Raji (cell line): ENCODE data around the gene WDR27.

Experiments used
- POLR2A ChIP-seq: IDR thresholded peaks from 2 replicates; pipeline ENCODE4 v1.6.1; 2011; ENCODE audit warnings: low read depth, low read length, control low read depth; ENCODE audit not compliant: insufficient read depth

The WDR27 gene

DNA sequence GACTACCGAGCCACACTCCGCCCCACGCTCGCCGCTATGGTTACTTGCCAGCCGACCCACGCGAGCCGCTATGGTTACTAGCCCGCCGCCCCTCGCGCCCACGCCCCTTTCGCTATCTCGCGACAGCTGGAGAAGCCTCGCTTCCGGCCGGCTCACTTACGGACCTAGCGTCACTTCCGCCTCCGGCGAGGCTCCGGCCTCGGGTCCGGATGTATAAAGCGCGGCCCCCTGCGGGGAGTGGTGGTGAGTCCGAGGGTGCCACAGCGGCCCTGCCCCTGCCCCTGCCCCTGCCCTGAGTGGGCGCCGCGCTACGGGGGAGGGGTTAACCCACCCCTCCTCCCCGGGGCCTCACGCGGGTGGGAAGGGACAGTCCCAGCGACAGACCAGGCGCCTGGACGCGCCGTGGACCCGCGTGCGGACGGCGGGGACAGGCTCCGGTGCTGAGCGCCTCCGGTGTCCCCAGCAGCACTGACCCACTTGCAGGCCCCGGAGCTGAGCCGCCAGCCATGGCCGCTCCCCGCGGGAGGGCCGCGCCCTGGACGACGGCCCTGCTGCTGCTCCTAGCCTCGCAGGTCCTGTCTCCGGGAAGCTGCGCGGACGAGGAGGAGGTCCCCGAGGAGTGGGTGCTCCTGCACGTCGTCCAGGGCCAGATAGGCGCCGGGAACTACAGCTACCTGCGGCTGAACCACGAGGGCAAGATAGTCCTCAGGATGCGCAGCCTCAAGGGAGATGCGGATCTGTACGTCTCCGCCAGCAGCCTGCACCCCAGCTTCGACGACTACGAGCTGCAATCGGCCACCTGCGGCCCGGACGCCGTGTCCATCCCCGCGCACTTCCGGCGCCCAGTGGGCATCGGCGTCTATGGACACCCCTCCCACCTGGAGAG lies at the start of gene WDR27, which contains the start of gene C6orf120:
Gene WDR27, minus strand, starts transcription at position 76 of the 886 bp plus-strand sequence. CDS start 13,024 bp downstream, outside the sequence.
Gene C6orf120, plus strand, starts transcription at position 173 of the 886 bp plus-strand sequence. Its CDS starts 334 bp downstream, at position 507.
- TF ChIP-seq POLR2A: peak; percentile 90

GRCh38 chr6:169746556-169746955 lies 44.7 kb upstream of the WDR27 start:
- no peak for TF ChIP-seq POLR2A

DNA sequence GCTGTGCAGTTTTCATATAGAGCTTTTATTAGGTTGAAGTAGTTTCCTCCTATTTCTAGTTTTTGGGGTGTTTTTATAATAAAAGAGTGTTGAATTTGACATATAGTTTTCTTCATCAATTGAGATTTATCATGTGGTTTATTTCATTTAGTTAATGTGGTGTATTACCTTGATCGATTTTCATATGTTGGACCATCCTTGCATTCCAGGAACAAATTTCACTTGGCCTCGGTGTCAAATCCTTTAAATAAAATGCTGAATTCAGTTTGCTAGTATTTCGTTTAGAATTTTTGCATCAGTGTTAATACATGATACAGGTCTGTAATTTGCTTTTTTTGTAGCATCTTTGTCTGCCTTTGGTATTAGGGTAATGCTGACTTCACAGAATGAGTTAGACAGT lies 43.6 kb upstream of the WDR27 start:
- TF ChIP-seq POLR2A: no peak

DNA sequence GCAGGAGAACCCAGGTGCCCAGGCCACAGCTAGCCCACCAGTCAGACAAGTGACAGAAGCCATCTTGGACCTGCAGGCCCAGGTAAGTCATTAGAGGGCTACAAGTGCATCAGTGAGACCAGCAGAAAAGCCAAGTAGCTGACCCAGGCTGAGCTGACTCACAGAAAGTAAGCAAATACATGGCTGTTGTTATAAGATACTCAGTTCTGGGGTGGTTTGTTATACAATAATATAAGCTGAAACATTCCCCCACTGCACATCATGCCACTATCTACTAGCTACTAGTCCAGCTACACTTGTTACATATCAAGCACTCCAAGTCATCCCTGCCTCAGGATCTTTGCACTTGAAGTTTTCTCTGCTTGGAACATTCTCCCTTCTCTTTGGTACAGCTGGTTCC lies 39.5 kb upstream of the WDR27 start:
- no peak for TF ChIP-seq POLR2A

DNA sequence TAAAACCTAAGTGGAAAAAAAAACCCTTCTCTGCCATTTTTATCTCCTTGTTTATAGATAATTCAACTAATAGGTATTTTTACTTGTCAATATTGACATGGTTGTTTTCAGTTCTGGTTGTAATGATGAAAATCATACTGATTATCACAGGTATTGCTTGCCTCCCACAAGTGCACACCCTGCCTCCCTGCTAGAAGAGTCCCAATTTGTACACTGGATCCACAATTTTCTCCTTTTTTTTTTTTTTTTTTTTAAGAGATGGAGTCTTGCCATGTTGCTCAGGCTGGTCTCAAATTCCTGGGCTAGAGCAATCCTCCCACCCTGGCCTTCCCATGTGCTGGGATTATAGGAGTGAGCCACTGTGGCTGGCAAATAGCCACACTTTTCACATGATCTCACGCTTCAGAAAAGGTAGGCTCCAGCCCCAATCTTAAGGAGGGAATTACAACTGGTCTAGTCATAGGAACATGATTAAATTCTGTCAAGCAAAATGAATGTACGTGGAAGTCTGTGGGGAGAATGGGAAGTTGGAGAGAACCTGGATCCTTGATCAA lies 37.2 kb upstream of the WDR27 start:
- TF ChIP-seq POLR2A: no peak

DNA sequence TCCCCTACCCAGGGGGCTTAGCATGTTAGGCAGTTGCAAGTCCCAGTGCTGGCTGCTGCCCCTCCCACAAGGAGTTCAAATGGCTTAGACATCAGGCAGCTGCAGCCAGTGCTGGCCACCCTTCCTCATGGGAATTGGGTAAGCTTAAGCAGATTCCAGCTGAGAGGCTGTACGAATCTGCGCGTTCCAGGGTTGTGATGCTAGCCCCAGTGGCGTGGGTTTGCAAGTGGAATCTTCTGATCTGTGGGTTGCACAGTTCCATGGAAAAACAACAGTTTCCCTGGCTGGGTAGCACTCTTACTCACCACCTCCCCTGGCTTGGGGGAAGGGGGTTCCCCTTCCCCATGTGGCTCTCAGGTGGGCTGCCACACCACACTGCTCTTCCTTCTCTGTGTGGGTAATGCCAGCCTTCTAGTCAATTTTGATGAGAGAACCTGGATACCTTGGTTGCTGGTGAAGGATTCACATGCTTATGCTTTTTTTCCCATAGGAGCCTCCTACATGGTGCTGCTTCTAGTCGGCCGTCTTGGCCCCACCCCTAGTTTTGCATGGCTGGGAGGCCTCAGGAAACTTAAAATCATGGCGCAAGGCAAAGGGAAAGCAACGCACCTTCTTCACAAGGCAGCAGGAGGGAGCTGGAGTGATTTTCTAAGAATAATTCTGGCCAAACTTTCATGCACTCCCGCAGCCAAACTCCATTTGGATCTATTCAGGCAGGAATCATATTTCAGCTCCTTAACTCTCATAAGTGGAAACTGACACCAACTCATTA lies 36.6 kb upstream of the WDR27 start:
- no peak for TF ChIP-seq POLR2A

- TF ChIP-seq POLR2A: no peak
Observed at GRCh38 chr6:169729961-169730360, 28.1 kb upstream of the WDR27 start.

DNA sequence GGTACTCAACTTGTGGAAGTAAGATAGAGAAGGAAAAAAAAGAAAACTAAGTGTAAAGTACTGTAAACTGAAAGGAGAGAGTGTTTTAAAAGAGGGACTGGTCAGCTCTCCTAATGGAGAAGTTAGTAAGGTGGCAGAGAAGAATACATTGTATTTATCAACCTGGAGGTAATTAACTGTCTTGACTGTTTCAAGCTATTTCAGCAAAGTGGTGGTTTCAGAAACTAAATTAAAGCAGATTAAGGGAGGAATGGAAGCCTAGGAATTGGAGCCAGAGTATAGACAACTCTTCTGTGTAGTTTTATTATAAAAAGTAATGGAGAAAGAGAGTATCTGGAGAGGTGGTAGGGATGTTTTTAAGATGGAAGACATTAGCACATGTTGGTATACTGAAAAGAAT lies 25.1 kb upstream of the WDR27 start:
- no peak for TF ChIP-seq POLR2A

DNA sequence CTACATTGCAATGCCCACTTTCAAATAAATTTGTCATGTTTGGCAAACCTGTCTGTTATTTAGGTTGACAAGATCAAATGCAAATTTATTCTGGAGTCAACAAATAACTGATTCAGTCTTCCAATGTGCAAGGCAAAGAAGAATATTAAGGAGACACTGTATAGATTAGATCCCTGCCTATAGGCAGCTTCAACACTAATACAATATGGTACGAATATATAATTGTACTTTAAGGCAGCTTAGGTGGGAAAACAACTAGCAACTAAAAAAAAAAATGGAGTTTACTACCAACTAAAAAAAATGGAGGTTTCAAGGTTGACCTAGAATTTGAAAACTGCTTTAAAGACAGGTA lies 24.2 kb upstream of the WDR27 start:
- TF ChIP-seq POLR2A: no peak

- no peak for TF ChIP-seq POLR2A
Observed at GRCh38 chr6:169725125-169726048, 23.6 kb upstream of the WDR27 start.

DNA sequence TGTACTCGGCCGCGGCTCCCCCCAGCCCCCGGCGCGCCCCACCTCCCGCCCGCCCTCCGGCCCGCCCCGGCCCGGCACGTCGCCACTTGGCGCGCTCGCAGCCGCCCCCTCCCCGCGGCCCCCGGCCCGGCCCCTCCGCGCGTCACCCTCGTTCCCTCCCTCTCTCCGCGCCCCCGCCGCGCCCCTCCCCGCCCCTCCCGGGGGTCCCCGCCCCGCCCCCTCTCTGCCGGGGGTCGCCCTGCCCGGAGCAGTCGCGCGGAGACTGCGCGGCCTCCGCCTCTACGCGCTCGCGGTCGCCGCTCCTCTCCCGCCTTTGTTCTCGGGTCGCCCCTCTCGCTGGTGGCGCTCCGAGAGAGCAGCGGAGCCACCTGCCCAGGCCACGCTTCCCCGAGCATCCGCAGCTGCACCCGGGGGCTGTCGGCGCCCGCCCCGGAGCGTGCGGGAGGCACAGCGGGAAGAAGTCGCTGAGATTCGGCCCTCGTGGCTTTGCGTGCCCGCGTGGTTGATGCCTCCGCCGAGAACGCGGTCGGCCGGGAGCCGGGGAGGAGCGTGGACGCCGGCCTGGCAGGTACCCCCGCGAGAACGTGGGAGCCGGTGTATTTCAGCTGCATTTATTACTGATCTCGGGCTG lies 22.8 kb upstream of the WDR27 start, which contains the start of gene PHF10:
Gene PHF10, minus strand, starts transcription at position 7 of the 631 bp plus-strand sequence. CDS start 569 bp downstream, outside the sequence.
- TF ChIP-seq POLR2A: peak; percentile 49

- peak; percentile 34; the same call in 1 of the 2 replicates for TF ChIP-seq POLR2A
Observed at GRCh38 chr6:169723991-169724493, 22.2 kb upstream of the WDR27 start.

- TF ChIP-seq POLR2A: peak; percentile 44
Observed at GRCh38 chr6:169723200-169723909, 21.5 kb upstream of the WDR27 start.
